Measurements from ENCODE around the gene ZDHHC4.

Gene ZDHHC4

GRCh38 chr7:6577369-6578113 is at the start of gene ZDHHC4:
Gene ZDHHC4, plus strand, starts transcription at chr7:6577454. Its CDS starts 3,108 bp downstream, at chr7:6580562.
- DNase-seq = peak; percentile 75

- DNase-seq = no peak
Measured at GRCh38 chr7:6528401-6529130, 48.7 kb upstream of the ZDHHC4 start.

GRCh38 chr7:6529643-6530042 is 47.6 kb upstream of the ZDHHC4 start:
- DNase-seq = no peak

- DNase-seq = no peak
Measured at GRCh38 chr7:6530626-6531491, 46.4 kb upstream of the ZDHHC4 start.

GRCh38 chr7:6531492-6532279 is 45.6 kb upstream of the ZDHHC4 start:
- no peak for DNase-seq

- DNase-seq = no peak
Measured at GRCh38 chr7:6532516-6532915, 44.7 kb upstream of the ZDHHC4 start.

GRCh38 chr7:6533893-6534495 is 43.3 kb upstream of the ZDHHC4 start:
- DNase-seq = no peak

GRCh38 chr7:6536262-6537260 is 40.7 kb upstream of the ZDHHC4 start:
- DNase-seq = no peak

- DNase-seq = no peak
Measured at GRCh38 chr7:6542368-6542767, 34.9 kb upstream of the ZDHHC4 start.

- DNase-seq = no peak
Measured at GRCh38 chr7:6545398-6546126, 31.7 kb upstream of the ZDHHC4 start.

GRCh38 chr7:6546498-6547251 is 30.6 kb upstream of the ZDHHC4 start:
- no peak for DNase-seq

GRCh38 chr7:6547400-6547799 is 29.9 kb upstream of the ZDHHC4 start:
- DNase-seq = no peak

GRCh38 chr7:6551016-6551511 is 26.2 kb upstream of the ZDHHC4 start, which contains the start of gene GRID2IP:
Gene GRID2IP, minus strand, starts transcription at chr7:6551461. Its CDS starts 25 bp downstream, at chr7:6551436.
- DNase-seq = no peak

GRCh38 chr7:6553448-6554044 is 23.7 kb upstream of the ZDHHC4 start:
- DNase-seq = no peak

GRCh38 chr7:6554848-6555247 is 22.4 kb upstream of the ZDHHC4 start:
- DNase-seq = no peak

GRCh38 chr7:6556196-6556595 is 21.1 kb upstream of the ZDHHC4 start:
- no peak for DNase-seq

- no peak for DNase-seq
Measured at GRCh38 chr7:6558837-6559236, 18.4 kb upstream of the ZDHHC4 start.

- no peak for DNase-seq
Measured at GRCh38 chr7:6559896-6560295, 17.4 kb upstream of the ZDHHC4 start.

GRCh38 chr7:6562106-6562505 is 15.1 kb upstream of the ZDHHC4 start:
- no peak for DNase-seq

All from GF-D8 (cell line).